ENCODE data around the gene RSPH10B2. TPM values are rescaled to one million over a fixed set of nuclear protein-coding genes. Genes with fewer than 3 reads are reported as not detected.
"Not testable (repeated sequence)": the region's sequence is repeated elsewhere in the genome, so short reads cannot be mapped to it uniquely, and the experiment has no call there.

The RSPH10B2 gene
- total and polyA plus RNA-seq, 2 of the 13 experiments (the other 11 are each of a cell fraction or from before 2014, with no cell fraction given): 0.31 TPM; not detected in 1

GRCh38 chr7:6725003-6725402, 28.9 kb upstream of the RSPH10B2 start:
- no peaks in the 10 kb centered on the region; a peak in 1 of 5 replicates for H3K27me3 ChIP-seq (ENCODE audit: control insufficient read depth in 1 of 2, insufficient read depth in 2 of 2, low read length in 2 of 2)
- no peak for FAIRE-seq
- no TSS peak for BruUV-seq (replicated peaks)
- H4K20me1 ChIP-seq (ENCODE audit: insufficient read depth, low read length): no peaks in the 10 kb centered on the region
- WGBS (ENCODE audit: low lambda C conversion rate): 88% methylated on average over 8 of the region's 10 CpGs
- intact Hi-C loops (cut with micrococcal nuclease; ENCODE audit: unreplicated experiment) (no loop called here), in situ Hi-C loops (cut with HindIII; ENCODE audit: extremely low pct_ligation_motif_present, low pct_unique_long_range_greater_than_20kb) (no loop called here)
- no peaks in the 10 kb centered on the region for H3K9me3 ChIP-seq (ENCODE audit: low read length)
- H3K4me1 ChIP-seq (ENCODE audit: insufficient read depth, low read length): peaks cover 9% of the 10 kb centered on the region
- no peak overlapping the region for H3K4me2 ChIP-seq (ENCODE audit: low read depth, low read length)
- H2AFZ ChIP-seq (ENCODE audit: low read length): no peak overlapping the region
- H3K36me3 ChIP-seq (replicated peaks in 1 of 2; ENCODE audit: control insufficient read depth in 1 of 2, insufficient read depth in 2 of 2, low read length in 2 of 2): no peaks in the 10 kb centered on the region
- TF ChIP-seq ZBTB38 (CRISPR knock-in tag; IDR thresholded peaks at IDR 0.05): no peak
- no peak for TF ChIP-seq CENPX (CRISPR knock-in tag; IDR thresholded peaks at IDR 0.05)
- no peak for TF ChIP-seq ZNF639 (CRISPR knock-in tag; conservative IDR thresholded peaks at IDR 0.05)
- TF ChIP-seq ZNF773 (CRISPR knock-in tag; IDR thresholded peaks at IDR 0.05; ENCODE audit: borderline replicate concordance): no peak
- no peak for TF ChIP-seq ZNF24 (IDR thresholded peaks at IDR 0.05)
- TF ChIP-seq ZNF609 (CRISPR knock-in tag; IDR thresholded peaks at IDR 0.05; ENCODE audit: borderline replicate concordance): no peak
- no peak for TF ChIP-seq CENPT (CRISPR knock-in tag; IDR thresholded peaks at IDR 0.05; ENCODE audit: low read depth)
- no peak for TF ChIP-seq ATF3 (CRISPR knock-in tag; IDR thresholded peaks at IDR 0.05)
- no peak for ATAC-seq
- H3K4me3 ChIP-seq (replicated peaks in 1 of 3; ENCODE audit: insufficient read depth in 1 of 3, low read depth in 2 of 3, low read length in 3 of 3): no peak overlapping the region
- no peak overlapping the region for H3K9ac ChIP-seq (ENCODE audit: insufficient read depth, low read depth, low read length)
- no peak for DNase-seq (ENCODE audit: low spot score)
- peaks cover 2% of the 10 kb centered on the region for H3K79me2 ChIP-seq (ENCODE audit: insufficient read depth, low read length)
- ChIA-PET POLR2A (no interaction called here), CTCF (ENCODE audit: low intra/inter-chr PET ratio, low total read pairs) (no interaction called here)
- no peak overlapping the region for H3K27ac ChIP-seq (ENCODE audit: extremely low read length, insufficient read depth, low read length)

- H3K4me3 ChIP-seq (replicated peaks in 1 of 3; ENCODE audit: insufficient read depth in 1 of 3, low read depth in 2 of 3, low read length in 3 of 3); in situ Hi-C loops (cut with HindIII; ENCODE audit: extremely low pct_ligation_motif_present, low pct_unique_long_range_greater_than_20kb); H2AFZ ChIP-seq (ENCODE audit: low read length); H3K9me3 ChIP-seq (ENCODE audit: low read length); DNase-seq (ENCODE audit: low spot score); H3K36me3 ChIP-seq (replicated peaks in 1 of 2; ENCODE audit: control insufficient read depth in 1 of 2, insufficient read depth in 2 of 2, low read length in 2 of 2); POLR2A ChIA-PET; H3K27me3 ChIP-seq (ENCODE audit: control insufficient read depth in 1 of 2, insufficient read depth in 2 of 2, low read length in 2 of 2); FAIRE-seq; ATAC-seq; H3K9ac ChIP-seq (ENCODE audit: insufficient read depth, low read depth, low read length); H3K27ac ChIP-seq (ENCODE audit: extremely low read length, insufficient read depth, low read length); intact Hi-C loops (cut with micrococcal nuclease; ENCODE audit: unreplicated experiment); CTCF ChIA-PET (ENCODE audit: low intra/inter-chr PET ratio, low total read pairs); BruUV-seq (replicated peaks); H4K20me1 ChIP-seq (ENCODE audit: insufficient read depth, low read length): not testable (repeated sequence)
- 66% methylated on average over 5 of the region's 5 CpGs for WGBS (ENCODE audit: low lambda C conversion rate)
- peaks cover 14% of the 10 kb centered on the region for H3K4me1 ChIP-seq (ENCODE audit: insufficient read depth, low read length)
- peaks cover 15% of the 10 kb centered on the region for H3K79me2 ChIP-seq (ENCODE audit: insufficient read depth, low read length)
- 0 out of 2 replicates have a peak overlapping the region, but pooled peaks have one; percentile 3 for H3K4me2 ChIP-seq (ENCODE audit: low read depth, low read length)
Measured at GRCh38 chr7:6726341-6726740, 27.6 kb upstream of the RSPH10B2 start.

Measured in HepG2 (cell line).